Activated B cell treated with CpG ODN at 0.5 μM for 24 hours (primary cell): Measurements from ENCODE around the gene ISOC2. TPM values are rescaled to one million over a fixed set of nuclear protein-coding genes. Genes with fewer than 3 reads are reported as not detected.

ENCODE experiments used
- ATAC-seq: fragments of 200-7000 bp; cut with Tn5 transposase; one replicate; pipeline ENCODE4 v1.10.0; 2021; ENCODE audit warnings: low read depth, mild to moderate bottlenecking, moderate library complexity
- CTCF ChIA-PET: fragments of 350-600 bp; sonication (Branson Sonifier 250); formaldehyde crosslinking; loops from one replicate; lab custom pipeline; 2021; ENCODE audit warnings: antibody characterized with exemption; lab: Charles Lee
- POLR2A ChIA-PET: fragments of 350-600 bp; sonication (Branson Sonifier 250); formaldehyde crosslinking; loops from one replicate; lab custom pipeline; 2021; ENCODE audit warnings: antibody characterized with exemption; lab: Charles Lee
- DNase-seq: peaks from one replicate; pipeline ENCODE4 v3.0.0; 2022
- H3K27ac Mint-ChIP-seq: one replicate; pipeline ENCODE4 v1.8.0; 2020; ENCODE audit warnings: mixed read lengths
- H3K27me3 Mint-ChIP-seq: one replicate; pipeline ENCODE4 v1.8.0; 2021; ENCODE audit warnings: mixed read lengths
- H3K36me3 Mint-ChIP-seq: one replicate; pipeline ENCODE4 v1.8.0; 2021; ENCODE audit warnings: low read depth, mixed read lengths
- H3K4me1 Mint-ChIP-seq: one replicate; pipeline ENCODE4 v1.8.0; 2021; ENCODE audit warnings: mixed read lengths
- H3K4me3 Mint-ChIP-seq: one replicate; pipeline ENCODE4 v1.8.0; 2020; ENCODE audit warnings: mild to moderate bottlenecking, mixed read lengths
- H3K9me3 Mint-ChIP-seq: one replicate; pipeline ENCODE4 v1.8.0; 2020; ENCODE audit warnings: mixed read lengths
- intact Hi-C: fragments of 100-400 bp; cut with micrococcal nuclease; formaldehyde crosslinking; loops from one replicate; pipeline ENCODE4 v1.15.1; 2024
- total RNA-seq: library from RNA; stranded (reverse); gene quantifications from 2 replicates; pipeline ENCODE4 v1.2.3, GENCODE V29; 2022
- TF ChIP-seq, protein P1 (sequence below): fragments of 200-600 bp; IDR thresholded peaks from one replicate; pipeline ENCODE4 v1.8.0; 2022; ENCODE audit warnings: antibody characterized with exemption, mild to moderate bottlenecking

ISOC2 gene
- total RNA-seq, 1 donor from 2014 or later: 29.0 TPM

DNA sequence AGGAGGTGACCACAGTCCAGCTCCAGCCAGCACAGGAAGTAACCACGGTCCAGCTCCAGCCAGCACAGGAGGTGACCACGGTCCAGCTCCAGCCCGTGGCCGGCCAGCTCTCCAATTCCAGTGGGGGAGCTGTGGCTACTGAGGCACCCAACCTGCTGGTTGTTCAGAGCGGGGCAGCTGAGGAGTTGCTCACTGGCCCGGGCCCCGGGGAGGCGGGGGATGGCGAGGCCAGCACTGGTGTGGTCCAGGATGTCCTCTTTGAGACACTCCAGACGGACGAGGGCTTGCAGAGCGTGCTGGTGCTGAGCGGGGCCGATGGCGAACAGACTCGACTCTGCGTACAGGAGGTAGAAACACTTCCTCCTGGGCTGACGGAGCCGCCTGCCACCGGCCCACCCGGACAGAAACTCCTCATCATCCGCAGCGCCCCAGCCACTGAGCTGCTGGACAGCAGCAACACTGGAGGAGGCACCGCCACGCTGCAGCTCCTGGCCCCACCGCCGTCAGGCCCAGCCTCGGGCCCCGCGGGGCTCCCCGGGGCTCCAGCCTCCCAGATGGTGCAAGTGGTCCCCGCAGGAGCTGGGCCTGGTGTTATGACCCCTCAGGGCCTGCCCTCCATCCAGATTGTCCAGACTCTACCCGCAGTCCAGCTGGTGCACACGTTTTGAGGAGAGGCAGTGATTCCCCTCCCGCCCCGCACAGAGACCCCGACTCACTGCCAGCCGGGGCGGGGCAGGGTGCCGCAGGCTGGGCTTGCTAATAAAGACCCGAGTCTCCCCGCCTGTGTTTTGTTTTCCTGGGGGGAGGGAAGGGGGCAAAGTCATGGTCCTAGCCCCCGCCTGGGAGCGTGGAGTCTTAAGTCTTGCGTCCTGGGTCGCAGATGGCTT lies 22.5 kb upstream of the ISOC2 start:
- ATAC-seq (no peak), DNase-seq (no peak)
- Mint-ChIP-seq H3K4me3 (peak overlapping the region; percentile 82), H3K9me3 (no peaks in the 10 kb centered on the region), H3K36me3 (peaks cover 10% of the 10 kb centered on the region), H3K27ac (no peak overlapping the region), H3K4me1 (peaks cover 21% of the 10 kb centered on the region), H3K27me3 (no peaks in the 10 kb centered on the region)
- ChIA-PET CTCF (interaction anchor here (0.8 to 4.3 kb wide), 2 partner anchors 20 to 342 kb away, joined by 3 to 20 read pairs; no protein-coding TSS in a partner anchor), POLR2A (interaction anchor here (0.9 to 4.1 kb wide), 5 partner anchors 7 to 230 kb away, joined by 3 to 42 read pairs (median 3); partner anchors contain the start of genes ISOC2, ZNF628 and ZNF865)
- TF ChIP-seq, protein P1, sequence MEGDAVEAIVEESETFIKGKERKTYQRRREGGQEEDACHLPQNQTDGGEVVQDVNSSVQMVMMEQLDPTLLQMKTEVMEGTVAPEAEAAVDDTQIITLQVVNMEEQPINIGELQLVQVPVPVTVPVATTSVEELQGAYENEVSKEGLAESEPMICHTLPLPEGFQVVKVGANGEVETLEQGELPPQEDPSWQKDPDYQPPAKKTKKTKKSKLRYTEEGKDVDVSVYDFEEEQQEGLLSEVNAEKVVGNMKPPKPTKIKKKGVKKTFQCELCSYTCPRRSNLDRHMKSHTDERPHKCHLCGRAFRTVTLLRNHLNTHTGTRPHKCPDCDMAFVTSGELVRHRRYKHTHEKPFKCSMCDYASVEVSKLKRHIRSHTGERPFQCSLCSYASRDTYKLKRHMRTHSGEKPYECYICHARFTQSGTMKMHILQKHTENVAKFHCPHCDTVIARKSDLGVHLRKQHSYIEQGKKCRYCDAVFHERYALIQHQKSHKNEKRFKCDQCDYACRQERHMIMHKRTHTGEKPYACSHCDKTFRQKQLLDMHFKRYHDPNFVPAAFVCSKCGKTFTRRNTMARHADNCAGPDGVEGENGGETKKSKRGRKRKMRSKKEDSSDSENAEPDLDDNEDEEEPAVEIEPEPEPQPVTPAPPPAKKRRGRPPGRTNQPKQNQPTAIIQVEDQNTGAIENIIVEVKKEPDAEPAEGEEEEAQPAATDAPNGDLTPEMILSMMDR: no peak
- intact Hi-C loops: loop anchor here (2.0 kb wide), 1 partner anchor 19 kb away; no protein-coding TSS in a partner anchor

DNA sequence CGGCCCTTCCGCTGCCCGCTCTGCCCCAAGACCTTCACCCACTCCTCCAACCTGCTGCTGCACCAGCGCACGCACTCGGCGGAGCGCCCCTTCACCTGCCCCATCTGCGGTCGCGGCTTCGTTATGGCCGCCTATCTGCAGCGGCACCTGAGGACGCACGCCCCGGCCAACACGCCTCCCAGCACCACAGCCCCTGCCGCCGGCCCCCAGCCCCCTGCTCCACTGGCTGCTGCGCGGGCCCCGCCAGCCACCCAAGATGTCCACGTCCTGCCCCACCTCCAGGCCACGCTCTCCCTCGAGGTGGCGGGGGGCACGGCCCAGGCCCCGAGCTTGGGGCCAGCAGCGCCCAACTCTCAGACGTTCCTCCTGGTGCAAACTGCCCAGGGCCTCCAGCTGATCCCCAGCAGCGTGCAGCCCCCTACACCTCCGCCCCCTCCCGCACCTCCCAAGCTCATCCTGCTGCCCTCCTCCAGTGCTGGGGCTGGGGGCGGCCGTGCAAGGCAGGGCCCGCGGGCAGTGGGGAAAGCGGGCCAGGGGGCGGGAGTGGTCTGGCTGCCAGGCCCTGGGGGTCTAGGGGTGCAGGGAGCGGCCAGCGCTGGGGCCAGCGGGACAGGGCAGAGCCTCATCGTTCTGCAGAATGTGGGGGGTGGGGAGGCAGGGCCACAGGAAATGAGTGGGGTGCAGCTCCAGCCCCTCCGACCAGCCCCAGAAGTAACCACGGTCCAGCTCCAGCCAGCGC lies 21.7 kb upstream of the ISOC2 start:
- no peak for DNase-seq
- no peak overlapping the region for H3K4me3 Mint-ChIP-seq

DNA sequence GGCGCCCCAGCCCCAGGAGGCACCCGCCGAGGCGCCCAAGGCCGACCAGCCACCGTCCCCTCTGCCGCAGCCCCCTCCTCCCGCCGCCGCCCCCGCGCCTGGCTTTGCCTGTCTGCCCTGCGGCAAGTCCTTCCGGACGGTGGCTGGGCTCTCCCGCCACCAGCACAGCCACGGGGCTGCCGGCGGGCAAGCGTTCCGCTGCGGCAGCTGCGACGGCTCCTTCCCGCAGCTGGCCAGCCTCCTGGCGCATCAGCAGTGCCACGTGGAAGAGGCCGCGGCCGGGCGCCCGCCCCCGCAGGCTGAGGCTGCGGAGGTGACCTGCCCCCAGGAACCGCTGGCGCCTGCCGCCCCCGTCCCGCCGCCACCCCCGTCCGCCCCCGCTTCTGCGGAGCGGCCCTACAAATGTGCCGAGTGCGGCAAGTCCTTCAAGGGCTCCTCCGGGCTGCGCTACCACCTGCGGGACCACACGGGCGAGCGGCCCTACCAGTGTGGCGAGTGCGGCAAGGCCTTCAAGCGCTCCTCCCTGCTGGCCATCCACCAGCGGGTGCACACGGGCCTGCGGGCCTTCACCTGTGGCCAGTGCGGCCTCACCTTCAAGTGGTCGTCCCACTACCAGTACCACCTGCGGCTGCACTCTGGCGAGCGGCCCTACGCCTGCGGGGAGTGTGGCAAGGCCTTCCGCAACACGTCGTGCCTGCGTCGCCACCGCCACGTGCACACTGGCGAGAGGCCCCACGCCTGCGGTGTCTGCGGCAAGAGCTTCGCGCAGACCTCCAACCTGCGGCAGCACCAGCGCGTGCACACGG lies 20.9 kb upstream of the ISOC2 start:
- no peak overlapping the region for H3K4me3 Mint-ChIP-seq
- intact Hi-C loops: no loop called here
- H3K36me3 Mint-ChIP-seq: peaks cover 10% of the 10 kb centered on the region
- H3K27ac Mint-ChIP-seq: no peak overlapping the region
- CTCF ChIA-PET: interaction anchor here (4.3 kb wide), 1 partner anchor 22 kb away, joined by 20 read pairs; no protein-coding TSS in a partner anchor
- no peak for DNase-seq
- no peak for ATAC-seq
- H3K9me3 Mint-ChIP-seq: no peaks in the 10 kb centered on the region
- no peaks in the 10 kb centered on the region for H3K27me3 Mint-ChIP-seq
- TF ChIP-seq, protein P1: no peak
- POLR2A ChIA-PET: interaction anchor here (0.5 to 0.6 kb wide), 2 partner anchors 42 to 142 kb away, joined by 5 to 7 read pairs; partner anchors contain the start of gene ZNF784
- H3K4me1 Mint-ChIP-seq: peaks cover 33% of the 10 kb centered on the region

More for the DNA sequence above, 21.7 kb upstream of the ISOC2 start:
- Mint-ChIP-seq H3K9me3 (no peaks in the 10 kb centered on the region), H3K4me1 (peaks cover 27% of the 10 kb centered on the region), H3K27me3 (no peaks in the 10 kb centered on the region), H3K27ac (no peak overlapping the region), H3K36me3 (peaks cover 10% of the 10 kb centered on the region)
- ChIA-PET CTCF (interaction anchor here (4.3 kb wide), 1 partner anchor 21 kb away, joined by 20 read pairs; no protein-coding TSS in a partner anchor), POLR2A (interaction anchor here (0.5 to 0.6 kb wide), 2 partner anchors 41 to 141 kb away, joined by 5 to 7 read pairs; partner anchors contain the start of gene ZNF784)
- TF ChIP-seq, protein P1: no peak
- no peak for ATAC-seq
- intact Hi-C loops: no loop called here

DNA sequence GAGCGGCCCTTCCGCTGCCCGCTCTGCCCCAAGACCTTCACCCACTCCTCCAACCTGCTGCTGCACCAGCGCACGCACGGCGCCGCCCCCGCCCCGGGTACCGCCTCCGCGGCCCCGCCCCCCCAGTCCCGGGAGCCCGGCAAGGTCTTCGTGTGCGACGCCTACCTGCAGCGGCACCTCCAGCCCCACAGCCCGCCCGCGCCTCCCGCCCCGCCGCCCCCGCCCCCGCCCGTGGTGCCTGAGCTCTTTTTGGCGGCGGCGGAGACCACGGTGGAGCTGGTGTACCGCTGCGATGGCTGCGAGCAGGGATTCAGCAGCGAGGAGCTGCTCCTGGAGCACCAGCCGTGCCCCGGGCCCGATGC lies 20.3 kb upstream of the ISOC2 start:
- DNase-seq (no peak), ATAC-seq (no peak)
- H3K36me3 Mint-ChIP-seq: peaks cover 10% of the 10 kb centered on the region
- POLR2A ChIA-PET: no interaction called here
- CTCF ChIA-PET: no interaction called here
- TF ChIP-seq, protein P1: no peak
- intact Hi-C loops: no loop called here
- no peaks in the 10 kb centered on the region for H3K9me3 Mint-ChIP-seq
- H3K27ac Mint-ChIP-seq: no peak overlapping the region
- peaks cover 36% of the 10 kb centered on the region for H3K4me1 Mint-ChIP-seq
- H3K4me3 Mint-ChIP-seq: no peak overlapping the region
- no peaks in the 10 kb centered on the region for H3K27me3 Mint-ChIP-seq
